NB4 (cell line): ENCODE data around the gene GPR18.

Experiments
- CTCF ChIP-seq: IDR thresholded peaks from one replicate; pipeline ENCODE4 v1.5.1; 2012; ENCODE audit warnings: low read depth, low read length
- MAX ChIP-seq: IDR thresholded peaks from 2 replicates; pipeline ENCODE4 v1.6.1; 2011; ENCODE audit warnings: low read depth, low read length
- MYC ChIP-seq: IDR thresholded peaks from 2 replicates; pipeline ENCODE4 v1.6.1; 2011; ENCODE audit warnings: low read depth, low read length
- POLR2A ChIP-seq: IDR thresholded peaks from 2 replicates; pipeline ENCODE4 v1.6.1; 2011; ENCODE audit warnings: mild to moderate bottlenecking; ENCODE audit not compliant: insufficient read length; ENCODE audit errors: extremely low read depth

GRCh38 chr13:99289271-99289670 is 31.1 kb upstream of the GPR18 start:
- TF ChIP-seq CTCF: no peak
- no peak for TF ChIP-seq POLR2A
- no peak for TF ChIP-seq MAX
- no peak for TF ChIP-seq MYC
